Measurements from ENCODE around the gene YES1. TPM values are rescaled to one million over a fixed set of nuclear protein-coding genes. Genes with fewer than 3 reads are reported as not detected.

YES1 gene
- polyA plus RNA-seq, 3 donors: 72.4 to 74.5 (median 74.2) TPM

Other genes with a start within 250 kb of the YES1 start
- gene CETN1, start 231.9 kb downstream of the YES1 start, polyA plus RNA-seq (ENCODE audit: insufficient read length in 3 of 3): not detected
- gene CLUL1, start 215.3 kb downstream of the YES1 start, polyA plus RNA-seq (ENCODE audit: insufficient read length in 3 of 3): 10 to 100 TPM in 2 of 3 donors, 1 to 10 TPM in 1; 6.5 to 16.5 (median 14.2) TPM
- gene TYMS, start 154.6 kb downstream of the YES1 start, polyA plus RNA-seq (ENCODE audit: insufficient read length in 3 of 3): 100 to 1,000 TPM; 114 to 136 (median 119) TPM
- 10 to 100 TPM; 69.8 to 72.7 (median 69.8) TPM for gene ENOSF1, start 99.6 kb downstream of the YES1 start, polyA plus RNA-seq (ENCODE audit: insufficient read length in 3 of 3)
- gene ADCYAP1, start 92.6 kb upstream of the YES1 start, polyA plus RNA-seq (ENCODE audit: insufficient read length in 3 of 3): under 1 TPM; 0.12 to 0.24 (median 0.14) TPM